ENCODE measurements around the gene MANEA.

MANEA gene

GRCh38 chr6:95599706-95600105, 22.4 kb downstream of the MANEA start:
- no peak for DNase-seq (ENCODE audit: low spot score)

GRCh38 chr6:95601133-95601532, 23.8 kb downstream of the MANEA start:
- no peak for DNase-seq (ENCODE audit: low spot score)
- TF ChIP-seq, protein P1, sequence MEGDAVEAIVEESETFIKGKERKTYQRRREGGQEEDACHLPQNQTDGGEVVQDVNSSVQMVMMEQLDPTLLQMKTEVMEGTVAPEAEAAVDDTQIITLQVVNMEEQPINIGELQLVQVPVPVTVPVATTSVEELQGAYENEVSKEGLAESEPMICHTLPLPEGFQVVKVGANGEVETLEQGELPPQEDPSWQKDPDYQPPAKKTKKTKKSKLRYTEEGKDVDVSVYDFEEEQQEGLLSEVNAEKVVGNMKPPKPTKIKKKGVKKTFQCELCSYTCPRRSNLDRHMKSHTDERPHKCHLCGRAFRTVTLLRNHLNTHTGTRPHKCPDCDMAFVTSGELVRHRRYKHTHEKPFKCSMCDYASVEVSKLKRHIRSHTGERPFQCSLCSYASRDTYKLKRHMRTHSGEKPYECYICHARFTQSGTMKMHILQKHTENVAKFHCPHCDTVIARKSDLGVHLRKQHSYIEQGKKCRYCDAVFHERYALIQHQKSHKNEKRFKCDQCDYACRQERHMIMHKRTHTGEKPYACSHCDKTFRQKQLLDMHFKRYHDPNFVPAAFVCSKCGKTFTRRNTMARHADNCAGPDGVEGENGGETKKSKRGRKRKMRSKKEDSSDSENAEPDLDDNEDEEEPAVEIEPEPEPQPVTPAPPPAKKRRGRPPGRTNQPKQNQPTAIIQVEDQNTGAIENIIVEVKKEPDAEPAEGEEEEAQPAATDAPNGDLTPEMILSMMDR (IDR thresholded peaks at IDR 0.05; ENCODE audit: extremely low read depth, insufficient read depth, missing control alignments), result no peak
- in situ Hi-C loops (cut with MboI; ENCODE audit: low pct_unique_long_range_greater_than_20kb, low sequenced_read_pairs, unreplicated experiment), result no loop called here

More at GRCh38 chr6:95599706-95600105, 22.4 kb downstream of the MANEA start:
- TF ChIP-seq, protein P1 (IDR thresholded peaks at IDR 0.05; ENCODE audit: extremely low read depth, insufficient read depth, missing control alignments), result no peak
- in situ Hi-C loops (cut with MboI; ENCODE audit: low pct_unique_long_range_greater_than_20kb, low sequenced_read_pairs, unreplicated experiment), result no loop called here

DNA sequence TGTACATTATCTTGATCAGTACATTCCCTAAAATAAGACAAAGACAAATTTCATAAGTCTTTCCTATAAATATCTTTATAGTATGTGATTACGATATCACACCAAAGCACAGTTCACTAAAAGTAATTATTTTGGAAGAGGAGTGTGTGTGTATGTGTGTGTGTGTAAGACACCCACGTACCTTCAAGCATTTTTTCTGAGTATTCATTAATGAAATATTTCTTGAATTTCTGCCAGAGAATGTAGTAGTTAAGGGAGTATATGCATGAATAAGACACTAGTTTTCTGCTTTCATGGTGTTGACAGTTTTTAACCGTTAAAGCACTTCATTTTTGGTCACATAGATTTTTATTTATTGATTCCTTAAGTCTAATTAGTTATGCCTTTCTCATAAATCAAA, 36.8 kb downstream of the MANEA start:
- TF ChIP-seq, protein P1 (IDR thresholded peaks at IDR 0.05; ENCODE audit: extremely low read depth, insufficient read depth, missing control alignments), result no peak
- DNase-seq (ENCODE audit: low spot score), result no peak
- in situ Hi-C loops (cut with MboI; ENCODE audit: low pct_unique_long_range_greater_than_20kb, low sequenced_read_pairs, unreplicated experiment), result no loop called here

DNA sequence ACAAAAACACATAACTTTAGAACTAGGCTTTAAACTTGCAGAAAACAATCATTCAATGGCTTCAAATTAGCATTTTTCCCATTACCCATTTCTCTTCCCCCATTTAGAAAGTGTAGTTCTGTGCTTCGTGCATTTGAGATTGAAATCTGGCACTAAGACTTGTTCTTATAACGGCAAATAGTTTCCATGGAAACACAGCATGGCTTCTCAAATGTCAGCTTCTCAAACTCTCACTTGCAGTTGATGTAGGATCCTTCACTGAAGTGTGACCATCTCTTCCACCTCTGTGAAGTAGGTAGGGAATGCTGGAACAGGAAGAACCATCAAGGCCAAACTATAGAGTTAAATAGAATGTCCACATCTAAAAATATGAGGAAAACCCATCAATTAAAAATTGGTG, 52.2 kb downstream of the MANEA start:
- DNase-seq (ENCODE audit: low spot score), result no peak
- in situ Hi-C loops (cut with MboI; ENCODE audit: low pct_unique_long_range_greater_than_20kb, low sequenced_read_pairs, unreplicated experiment), result no loop called here
- TF ChIP-seq, protein P1 (IDR thresholded peaks at IDR 0.05; ENCODE audit: extremely low read depth, insufficient read depth, missing control alignments), result no peak

GRCh38 chr6:95636552-95637431, 59.5 kb downstream of the MANEA start:
- no peak for DNase-seq (ENCODE audit: low spot score)
- TF ChIP-seq, protein P1 (IDR thresholded peaks at IDR 0.05; ENCODE audit: extremely low read depth, insufficient read depth, missing control alignments), result no peak
- in situ Hi-C loops (cut with MboI; ENCODE audit: low pct_unique_long_range_greater_than_20kb, low sequenced_read_pairs, unreplicated experiment), result no loop called here

- in situ Hi-C loops (cut with MboI; ENCODE audit: low pct_unique_long_range_greater_than_20kb, low sequenced_read_pairs, unreplicated experiment), result no loop called here
- no peak for DNase-seq (ENCODE audit: low spot score)
- TF ChIP-seq, protein P1 (IDR thresholded peaks at IDR 0.05; ENCODE audit: extremely low read depth, insufficient read depth, missing control alignments), result no peak
These were observed 71.3 kb downstream of the MANEA start for GRCh38 chr6:95648636-95649035.

Measured in GM13977 (cell line).